Brain microvascular endothelial cell (primary cell): Measurements from ENCODE around the gene ZNF280C.

Experiments
- DNase-seq: peaks from one replicate; pipeline ENCODE4 v3.0.0-alpha.2; 2020
- H3K27ac ChIP-seq: fragments of 250-450 bp; sonication (Bioruptor Pico); 2 replicates; pipeline ENCODE4 v1.5.1; 2020; ENCODE audit warnings: mild to moderate bottlenecking, moderate library complexity
- H3K27me3 ChIP-seq: fragments of 250-450 bp; sonication (Bioruptor Pico); replicated peaks from 2 replicates; pipeline ENCODE4 v1.5.1; 2020; ENCODE audit warnings: mild to moderate bottlenecking
- H3K36me3 ChIP-seq: fragments of 250-450 bp; sonication (Bioruptor Pico); replicated peaks from 2 replicates; pipeline ENCODE4 v1.5.1; 2020; ENCODE audit warnings: mild to moderate bottlenecking
- H3K4me3 ChIP-seq: 2 replicates; pipeline ENCODE4 v1.5.1; 2011; ENCODE audit warnings: low read depth, mild to moderate bottlenecking, control low read depth, low read length, moderate library complexity
- CTCF ChIP-seq: IDR thresholded peaks from 2 replicates; pipeline ENCODE4 v1.5.1; 2011; ENCODE audit warnings: low read depth, mild to moderate bottlenecking, moderate library complexity, low read length, control low read depth, inconsistent platforms; ENCODE audit errors: missing control alignments
- in situ Hi-C: cut with HindIII; loops from 2 replicates; pipeline ENCODE4 v1.10.0; 2017; ENCODE audit warnings: low sequenced_read_pairs, low pct_ligation_motif_present

Gene ZNF280C

GRCh38 chrX:130299279-130300009 lies 30.7 kb upstream of the ZNF280C start:
- Histone ChIP-seq H3K27me3 (no peaks in the 10 kb centered on the region), H3K36me3 (no peaks in the 10 kb centered on the region), H3K27ac (no peak overlapping the region), H3K4me3 (no peak overlapping the region)
- in situ Hi-C loops, result no loop called here
- TF ChIP-seq CTCF, result no peak
- no peak for DNase-seq

GRCh38 chrX:130296743-130297142 lies 28.0 kb upstream of the ZNF280C start:
- no peak for DNase-seq
- no peak overlapping the region for H3K27ac ChIP-seq
- H3K27me3 ChIP-seq, result no peaks in the 10 kb centered on the region
- in situ Hi-C loops, result no loop called here
- no peaks in the 10 kb centered on the region for H3K36me3 ChIP-seq
- no peak overlapping the region for H3K4me3 ChIP-seq
- TF ChIP-seq CTCF, result no peak

GRCh38 chrX:130296297-130296678 lies 27.6 kb upstream of the ZNF280C start:
- no peak for DNase-seq
- Histone ChIP-seq H3K4me3 (no peak overlapping the region), H3K27me3 (no peaks in the 10 kb centered on the region), H3K36me3 (no peaks in the 10 kb centered on the region), H3K27ac (no peak overlapping the region)
- in situ Hi-C loops, result no loop called here
- TF ChIP-seq CTCF, result no peak

GRCh38 chrX:130295519-130296296 lies 27.0 kb upstream of the ZNF280C start:
- no peak overlapping the region for H3K4me3 ChIP-seq
- no peak for DNase-seq
- H3K27me3 ChIP-seq, result no peaks in the 10 kb centered on the region
- no peaks in the 10 kb centered on the region for H3K36me3 ChIP-seq
- in situ Hi-C loops, result no loop called here
- TF ChIP-seq CTCF, result no peak
- H3K27ac ChIP-seq, result no peak overlapping the region

GRCh38 chrX:130287071-130287770 lies 18.5 kb upstream of the ZNF280C start:
- H3K27ac ChIP-seq, result no peak overlapping the region
- no peaks in the 10 kb centered on the region for H3K36me3 ChIP-seq
- no peak overlapping the region for H3K4me3 ChIP-seq
- no peak for TF ChIP-seq CTCF
- no peaks in the 10 kb centered on the region for H3K27me3 ChIP-seq
- in situ Hi-C loops, result no loop called here
- no peak for DNase-seq
